GM06990 (cell line): ENCODE results near the gene GRIK2.

ENCODE experiments used
- DNase-seq: peaks from one replicate; pipeline ENCODE4 v3.0.0-alpha.2; 2011; ENCODE audit not compliant: insufficient read length; ENCODE audit errors: extremely low read depth
- H3K27me3 ChIP-seq: replicated peaks from 2 replicates; pipeline ENCODE4 v1.6.0; 2011; ENCODE audit warnings: low read length; ENCODE audit not compliant: control insufficient read depth, insufficient read depth
- H3K36me3 ChIP-seq: 2 replicates; pipeline ENCODE4 v1.5.1; 2011; ENCODE audit warnings: low read length; ENCODE audit not compliant: control insufficient read depth, insufficient read depth
- H3K4me3 ChIP-seq: replicated peaks from 2 replicates; pipeline ENCODE4 v1.5.1; 2011; ENCODE audit warnings: low read depth, mild to moderate bottlenecking, control low read depth, low read length
- TF ChIP-seq, protein P1 (sequence below): IDR thresholded peaks from 2 replicates; pipeline ENCODE4 v1.5.1; 2011; ENCODE audit warnings: low read length, control low read depth, mild to moderate bottlenecking, inconsistent platforms; ENCODE audit not compliant: insufficient read depth, poor library complexity, severe bottlenecking

Gene GRIK2

DNA sequence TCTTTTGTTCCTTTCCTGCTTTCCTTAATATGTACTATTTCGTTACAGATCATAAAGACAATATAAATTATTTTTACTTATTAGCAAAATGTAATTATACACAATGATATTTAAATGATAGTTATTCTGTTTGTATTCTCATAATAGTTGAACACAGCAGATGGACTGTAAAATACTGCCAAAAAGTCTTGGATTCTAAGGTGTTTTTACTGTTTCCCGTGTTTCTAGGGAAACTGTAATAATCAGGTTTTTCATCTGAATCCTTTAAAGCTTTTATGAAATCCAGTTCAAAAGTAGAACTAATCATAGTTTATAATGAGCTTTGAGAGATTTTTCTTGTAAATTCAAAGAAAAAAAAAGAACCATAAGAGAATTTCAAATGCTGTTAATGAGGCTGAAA is 148.4 kb downstream of the GRIK2 start:
- H3K36me3 ChIP-seq = no peaks in the 10 kb centered on the region
- TF ChIP-seq, protein P1, sequence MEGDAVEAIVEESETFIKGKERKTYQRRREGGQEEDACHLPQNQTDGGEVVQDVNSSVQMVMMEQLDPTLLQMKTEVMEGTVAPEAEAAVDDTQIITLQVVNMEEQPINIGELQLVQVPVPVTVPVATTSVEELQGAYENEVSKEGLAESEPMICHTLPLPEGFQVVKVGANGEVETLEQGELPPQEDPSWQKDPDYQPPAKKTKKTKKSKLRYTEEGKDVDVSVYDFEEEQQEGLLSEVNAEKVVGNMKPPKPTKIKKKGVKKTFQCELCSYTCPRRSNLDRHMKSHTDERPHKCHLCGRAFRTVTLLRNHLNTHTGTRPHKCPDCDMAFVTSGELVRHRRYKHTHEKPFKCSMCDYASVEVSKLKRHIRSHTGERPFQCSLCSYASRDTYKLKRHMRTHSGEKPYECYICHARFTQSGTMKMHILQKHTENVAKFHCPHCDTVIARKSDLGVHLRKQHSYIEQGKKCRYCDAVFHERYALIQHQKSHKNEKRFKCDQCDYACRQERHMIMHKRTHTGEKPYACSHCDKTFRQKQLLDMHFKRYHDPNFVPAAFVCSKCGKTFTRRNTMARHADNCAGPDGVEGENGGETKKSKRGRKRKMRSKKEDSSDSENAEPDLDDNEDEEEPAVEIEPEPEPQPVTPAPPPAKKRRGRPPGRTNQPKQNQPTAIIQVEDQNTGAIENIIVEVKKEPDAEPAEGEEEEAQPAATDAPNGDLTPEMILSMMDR = no peak
- H3K27me3 ChIP-seq = no peaks in the 10 kb centered on the region
- no peak for DNase-seq
- no peak overlapping the region for H3K4me3 ChIP-seq

DNA sequence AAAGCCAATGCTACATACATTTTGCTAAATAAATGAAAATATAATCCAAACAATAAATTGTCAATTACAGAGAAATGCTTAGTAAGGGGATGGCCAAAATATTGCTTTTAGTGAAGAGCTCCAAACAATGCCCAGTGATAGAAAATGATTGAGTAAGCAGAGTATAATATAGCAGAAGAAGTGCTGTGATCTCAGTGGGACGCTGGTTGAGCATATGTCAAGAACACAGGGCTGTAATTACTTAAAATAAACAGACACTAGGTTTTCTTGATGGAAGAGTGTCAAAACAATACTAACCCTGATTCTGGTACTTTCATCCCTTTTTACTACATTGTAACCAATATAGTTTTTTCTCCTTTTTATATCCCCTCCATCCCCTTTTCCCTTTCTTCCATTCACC is 150.3 kb downstream of the GRIK2 start:
- TF ChIP-seq, protein P1 = no peak
- DNase-seq = no peak
- Histone ChIP-seq H3K36me3 (no peaks in the 10 kb centered on the region), H3K4me3 (no peak overlapping the region), H3K27me3 (no peaks in the 10 kb centered on the region)

DNA sequence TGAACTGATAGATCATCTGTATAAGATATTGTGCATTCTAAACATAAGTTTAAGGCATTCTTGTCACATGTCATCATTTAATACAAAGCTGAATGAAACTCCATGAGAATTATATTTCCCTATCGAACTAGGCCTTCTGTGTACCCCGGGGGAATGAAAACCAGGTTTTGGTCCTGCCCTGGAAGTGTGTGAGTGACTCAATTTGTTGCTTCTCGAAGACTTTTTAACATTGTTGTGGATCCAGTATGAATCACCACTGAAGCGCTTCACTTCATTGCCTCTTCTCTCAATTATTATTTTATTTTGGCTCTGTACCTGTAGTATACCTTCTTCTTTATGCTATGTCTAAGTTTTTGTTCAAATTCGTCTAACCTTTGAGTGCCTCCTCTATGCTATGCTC is 150.8 kb downstream of the GRIK2 start:
- DNase-seq = no peak
- TF ChIP-seq, protein P1 = no peak
- Histone ChIP-seq H3K4me3 (no peak overlapping the region), H3K36me3 (no peaks in the 10 kb centered on the region), H3K27me3 (no peaks in the 10 kb centered on the region)

DNA sequence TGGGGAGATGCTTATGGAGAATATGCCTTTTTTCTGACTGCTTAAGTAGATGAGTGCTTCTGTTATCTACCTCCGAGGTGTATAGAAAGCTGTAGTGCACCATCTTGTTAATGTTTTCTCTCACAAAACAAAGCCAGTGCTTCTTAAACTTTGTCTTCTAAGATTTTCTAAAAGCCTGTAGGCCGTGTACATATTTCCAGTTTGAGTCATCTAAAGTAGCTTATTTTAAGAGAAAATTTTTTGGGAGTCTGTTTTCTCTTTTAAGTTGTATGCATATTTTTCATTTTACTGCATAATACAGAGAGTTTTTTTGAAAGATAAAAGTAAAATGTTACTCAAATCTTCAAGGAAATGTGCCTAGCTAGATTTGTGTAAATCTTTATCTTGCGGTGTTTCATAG is 151.7 kb downstream of the GRIK2 start:
- TF ChIP-seq, protein P1 = no peak
- DNase-seq = no peak
- no peak overlapping the region for H3K4me3 ChIP-seq
- H3K36me3 ChIP-seq = no peaks in the 10 kb centered on the region
- no peaks in the 10 kb centered on the region for H3K27me3 ChIP-seq

DNA sequence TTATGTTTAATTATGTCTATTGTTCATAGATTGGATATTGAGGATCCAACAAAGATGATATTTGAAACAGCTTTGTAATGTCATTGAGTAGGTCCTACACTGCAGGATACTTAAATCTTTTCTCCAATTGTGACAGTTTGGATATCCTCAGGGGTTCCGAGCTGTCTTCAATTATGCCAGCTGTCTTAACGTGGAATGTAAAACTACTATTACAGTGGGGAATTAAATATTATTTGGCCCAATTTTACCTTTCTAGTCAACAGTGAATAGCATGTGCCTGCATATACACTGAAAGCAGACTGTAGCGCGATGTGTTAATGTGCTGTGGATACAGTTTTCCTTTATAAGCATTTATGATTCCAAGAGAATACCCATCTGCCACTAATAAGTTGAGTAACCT is 156.9 kb downstream of the GRIK2 start:
- no peak for DNase-seq
- Histone ChIP-seq H3K36me3 (no peaks in the 10 kb centered on the region), H3K27me3 (no peaks in the 10 kb centered on the region), H3K4me3 (no peak overlapping the region)
- TF ChIP-seq, protein P1 = no peak

DNA sequence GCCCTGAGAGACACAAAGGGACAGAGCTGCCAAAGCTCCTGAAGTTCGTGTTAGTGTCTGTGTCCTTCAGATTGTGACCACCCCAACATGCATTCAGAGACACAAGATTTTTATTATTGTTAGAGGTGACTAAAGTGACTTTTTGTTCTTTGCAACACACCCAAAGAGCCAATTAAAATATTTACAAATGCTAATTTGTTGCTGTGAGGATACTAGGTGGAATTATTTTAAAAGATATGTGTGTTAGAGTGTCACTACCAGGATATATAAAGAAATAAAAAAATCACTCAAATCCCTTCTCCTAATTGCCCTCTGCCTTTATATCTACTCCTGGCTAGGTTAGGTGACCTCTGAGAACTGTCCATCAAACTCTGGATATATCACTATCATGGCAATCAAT is 160.7 kb downstream of the GRIK2 start:
- Histone ChIP-seq H3K27me3 (no peaks in the 10 kb centered on the region), H3K4me3 (no peak overlapping the region), H3K36me3 (no peaks in the 10 kb centered on the region)
- no peak for DNase-seq
- TF ChIP-seq, protein P1 = no peak
